ENCODE results near the gene GAREM2.

The GAREM2 gene

DNA sequence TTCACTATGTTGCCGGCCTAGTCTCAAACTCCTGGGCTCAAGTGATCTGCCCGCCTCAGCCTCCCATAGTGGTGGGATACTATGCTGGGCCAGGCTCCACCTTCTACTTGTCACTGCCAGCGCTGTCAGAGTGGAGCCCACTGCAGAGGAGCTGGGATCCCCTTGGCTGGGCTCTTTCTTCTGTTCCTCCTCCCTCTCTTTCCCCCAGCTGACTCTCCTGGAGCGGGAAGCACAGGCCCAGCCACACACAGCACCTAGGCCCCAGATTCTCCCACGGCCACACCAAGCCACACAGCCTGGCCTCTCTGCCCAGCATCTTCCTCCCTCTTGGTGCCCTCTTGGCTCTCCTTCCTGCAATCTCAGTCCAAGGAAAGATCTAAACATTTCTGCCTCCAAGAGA is 3.7 kb upstream of the GAREM2 start (continued):
- TF ChIP-seq TRIM28 (IDR thresholded peaks at IDR 0.05; ENCODE audit: borderline replicate concordance, low read length) (no peak), GLI4 (tag by site-specific recombination; IDR thresholded peaks at IDR 0.05) (no peak), ZNF555 (tag by site-specific recombination; conservative IDR thresholded peaks at IDR 0.05) (no peak), ZNF768 (tag by site-specific recombination; IDR thresholded peaks at IDR 0.05) (no peak), ZNF473 (tag by site-specific recombination; IDR thresholded peaks at IDR 0.05) (no peak), ZNF239 (tag by site-specific recombination; IDR thresholded peaks at IDR 0.05) (no peak), SCRT2 (tag by site-specific recombination; IDR thresholded peaks at IDR 0.05) (no peak)
- TF ChIP-seq, protein P1, sequence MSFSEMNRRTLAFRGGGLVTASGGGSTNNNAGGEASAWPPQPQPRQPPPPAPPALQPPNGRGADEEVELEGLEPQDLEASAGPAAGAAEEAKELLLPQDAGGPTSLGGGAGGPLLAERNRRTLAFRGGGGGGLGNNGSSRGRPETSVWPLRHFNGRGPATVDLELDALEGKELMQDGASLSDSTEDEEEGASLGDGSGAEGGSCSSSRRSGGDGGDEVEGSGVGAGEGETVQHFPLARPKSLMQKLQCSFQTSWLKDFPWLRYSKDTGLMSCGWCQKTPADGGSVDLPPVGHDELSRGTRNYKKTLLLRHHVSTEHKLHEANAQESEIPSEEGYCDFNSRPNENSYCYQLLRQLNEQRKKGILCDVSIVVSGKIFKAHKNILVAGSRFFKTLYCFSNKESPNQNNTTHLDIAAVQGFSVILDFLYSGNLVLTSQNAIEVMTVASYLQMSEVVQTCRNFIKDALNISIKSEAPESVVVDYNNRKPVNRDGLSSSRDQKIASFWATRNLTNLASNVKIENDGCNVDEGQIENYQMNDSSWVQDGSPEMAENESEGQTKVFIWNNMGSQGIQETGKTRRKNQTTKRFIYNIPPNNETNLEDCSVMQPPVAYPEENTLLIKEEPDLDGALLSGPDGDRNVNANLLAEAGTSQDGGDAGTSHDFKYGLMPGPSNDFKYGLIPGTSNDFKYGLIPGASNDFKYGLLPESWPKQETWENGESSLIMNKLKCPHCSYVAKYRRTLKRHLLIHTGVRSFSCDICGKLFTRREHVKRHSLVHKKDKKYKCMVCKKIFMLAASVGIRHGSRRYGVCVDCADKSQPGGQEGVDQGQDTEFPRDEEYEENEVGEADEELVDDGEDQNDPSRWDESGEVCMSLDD (tag by site-specific recombination; IDR thresholded peaks at IDR 0.05) = no peak

DNA sequence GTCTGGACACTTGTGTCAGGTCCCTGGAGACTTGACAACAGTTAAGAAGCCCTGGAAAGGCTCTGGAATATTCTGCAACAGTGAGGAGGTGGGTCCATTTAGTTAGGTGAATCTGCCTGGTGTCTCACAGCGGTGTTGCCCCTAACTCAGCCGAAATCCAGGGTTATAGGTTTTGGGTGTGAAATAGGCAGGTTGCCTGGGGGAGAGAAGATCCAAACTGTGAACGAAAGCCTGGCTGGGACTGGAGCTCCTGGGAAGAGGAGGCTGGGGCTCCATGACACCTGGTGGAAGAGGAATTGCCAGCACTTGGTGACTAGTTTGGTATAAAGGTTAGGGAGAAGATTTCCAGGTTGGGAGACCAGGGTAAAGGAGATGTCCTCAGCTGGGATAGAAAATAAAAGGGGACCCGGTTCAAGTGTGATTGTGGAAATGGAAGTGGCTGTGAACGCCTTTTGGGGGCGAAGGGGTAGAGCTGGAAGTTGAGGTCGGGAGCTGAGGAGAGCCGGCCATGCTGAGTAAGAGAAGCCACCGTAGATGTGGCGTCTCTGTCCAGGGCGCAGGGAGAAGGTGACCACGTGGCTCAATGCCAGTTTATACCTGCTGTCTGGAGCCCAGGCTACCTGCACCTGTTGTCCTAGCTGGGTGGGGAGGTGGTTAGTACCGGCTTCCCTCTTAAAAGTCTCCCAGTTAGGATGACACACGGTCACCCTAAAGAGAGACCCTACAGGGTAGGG is 3.0 kb upstream of the GAREM2 start:
- Histone ChIP-seq H3K27ac (ENCODE audit: extremely low read depth, low read depth, low read length) (no peak overlapping the region), H3K36me3 (ENCODE audit: control insufficient read depth in 2 of 2, insufficient read depth in 1 of 2, low read length in 2 of 2) (no peaks in the 10 kb centered on the region), H3K4me1 (ENCODE audit: control insufficient read depth, insufficient read depth, low read length) (no peaks in the 10 kb centered on the region; the same call in 1 of the 2 replicates), H3K4me3 (ENCODE audit: low read depth, low read length) (no peak overlapping the region), H3K9me3 (ENCODE audit: control insufficient read depth, insufficient read depth, low read depth, low read length) (no peaks in the 10 kb centered on the region)
- POLR2A ChIA-PET = no interaction called here
- CTCF ChIA-PET = interaction anchor here (0.7 to 1.0 kb wide), 2 partner anchors 219 to 301 kb away, joined by 3 to 4 read pairs; no protein-coding TSS in a partner anchor
- TF ChIP-seq ZNF146 (tag by site-specific recombination; IDR thresholded peaks at IDR 0.05) (no peak), ZXDB (tag by site-specific recombination; IDR thresholded peaks at IDR 0.05) (no peak), SETDB1 (IDR thresholded peaks at IDR 0.05; ENCODE audit: insufficient read length, low read length) (no peak), ZFP69B (tag by site-specific recombination; IDR thresholded peaks at IDR 0.05) (no peak), ZBTB6 (tag by site-specific recombination; IDR thresholded peaks at IDR 0.05) (no peak)

DNA sequence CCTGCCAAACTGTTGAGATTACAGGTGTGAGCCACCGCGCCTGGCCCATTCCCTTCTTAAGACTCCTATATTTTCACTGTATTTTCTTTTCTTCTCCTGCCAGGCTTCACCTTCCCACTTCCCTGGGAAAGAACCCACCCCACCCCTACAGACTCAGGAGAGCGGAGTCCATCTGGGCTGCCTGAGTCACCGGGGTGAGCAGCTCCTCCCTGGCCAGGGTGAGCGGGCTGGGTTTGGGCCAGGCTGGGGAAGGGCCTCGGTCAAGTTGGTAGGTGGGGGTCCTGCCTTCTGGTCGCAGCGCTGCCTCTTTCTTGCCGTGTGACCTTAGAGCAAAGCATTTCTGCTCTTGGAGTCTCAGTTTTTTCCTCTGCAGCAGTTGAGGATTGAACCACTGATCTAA is 2.1 kb upstream of the GAREM2 start:
- Histone ChIP-seq H3K4me3 (ENCODE audit: low read depth, low read length) (no peak overlapping the region), H3K36me3 (ENCODE audit: control insufficient read depth in 2 of 2, insufficient read depth in 1 of 2, low read length in 2 of 2) (no peaks in the 10 kb centered on the region), H3K27ac (ENCODE audit: extremely low read depth, low read depth, low read length) (no peak overlapping the region), H3K4me1 (ENCODE audit: control insufficient read depth, insufficient read depth, low read length) (no peaks in the 10 kb centered on the region; the same call in 1 of the 2 replicates), H3K9me3 (ENCODE audit: control insufficient read depth, insufficient read depth, low read depth, low read length) (no peaks in the 10 kb centered on the region)
- no peak for TF ChIP-seq SCRT2 (tag by site-specific recombination; IDR thresholded peaks at IDR 0.05)
- TF ChIP-seq IKZF3 (tag by site-specific recombination; IDR thresholded peaks at IDR 0.05) = no peak
- TF ChIP-seq, protein P2, sequence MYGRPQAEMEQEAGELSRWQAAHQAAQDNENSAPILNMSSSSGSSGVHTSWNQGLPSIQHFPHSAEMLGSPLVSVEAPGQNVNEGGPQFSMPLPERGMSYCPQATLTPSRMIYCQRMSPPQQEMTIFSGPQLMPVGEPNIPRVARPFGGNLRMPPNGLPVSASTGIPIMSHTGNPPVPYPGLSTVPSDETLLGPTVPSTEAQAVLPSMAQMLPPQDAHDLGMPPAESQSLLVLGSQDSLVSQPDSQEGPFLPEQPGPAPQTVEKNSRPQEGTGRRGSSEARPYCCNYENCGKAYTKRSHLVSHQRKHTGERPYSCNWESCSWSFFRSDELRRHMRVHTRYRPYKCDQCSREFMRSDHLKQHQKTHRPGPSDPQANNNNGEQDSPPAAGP (tag by site-specific recombination; IDR thresholded peaks at IDR 0.05) = no peak
- TF ChIP-seq ZBTB21 (tag by site-specific recombination; IDR thresholded peaks at IDR 0.05) = no peak
- no peak for TF ChIP-seq ZFP41 (tag by site-specific recombination; IDR thresholded peaks at IDR 0.05; ENCODE audit: borderline replicate concordance)
- TF ChIP-seq ZNF792 (tag by site-specific recombination; IDR thresholded peaks at IDR 0.05) = no peak
- POLR2A ChIA-PET = no interaction called here
- CTCF ChIA-PET = interaction anchor here (0.6 to 0.9 kb wide), 2 partner anchors 211 to 809 kb away, joined by 3 read pairs; no protein-coding TSS in a partner anchor
